ENCODE measurements around the gene TAF15. TPM values are rescaled to one million over a fixed set of nuclear protein-coding genes. Genes with fewer than 3 reads are reported as not detected.

TAF15 gene
- total RNA-seq, 2 experiments from 2014 or later, result 114 to 119 TPM

DNA sequence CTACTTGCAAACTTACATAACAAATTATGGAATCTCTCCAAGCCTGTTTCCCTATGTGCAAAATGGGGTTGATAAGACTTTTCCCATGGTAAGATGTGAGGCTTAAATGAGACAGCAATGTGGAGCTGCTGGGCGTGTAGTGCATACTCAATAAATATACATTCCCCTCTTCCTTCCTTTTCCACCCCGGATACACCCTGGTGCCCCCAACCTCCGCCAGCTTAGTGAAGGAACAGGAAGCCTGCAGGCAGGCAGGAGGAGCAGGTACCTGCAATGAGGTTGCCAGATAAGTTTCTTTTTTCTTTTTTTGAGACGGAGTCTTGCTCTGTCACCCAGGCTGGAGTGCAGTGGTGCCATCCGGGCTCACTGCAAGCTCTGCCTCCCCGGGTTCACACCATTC is 33.7 kb upstream of the TAF15 start:
- no peak for TF ChIP-seq CTCF (IDR thresholded peaks at IDR 0.05)
- ATAC-seq (ENCODE audit: poor library complexity) (no peak), DNase-seq (no peak)
- Histone ChIP-seq H3K4me1 (ENCODE audit: insufficient read depth, low read length) (no peaks in the 10 kb centered on the region), H3K4me3 (ENCODE audit: low read length) (no peak overlapping the region), H3K9me3 (ENCODE audit: control insufficient read depth in 1 of 2, insufficient read depth in 1 of 2, low read length in 2 of 2) (no peaks in the 10 kb centered on the region), H3K36me3 (ENCODE audit: insufficient read depth, low read length) (no peaks in the 10 kb centered on the region), H3K27ac (ENCODE audit: low read depth in 1 of 2, low read length in 2 of 2) (no peak overlapping the region), H3K27me3 (ENCODE audit: control insufficient read depth in 1 of 2, insufficient read depth in 2 of 2, low read length in 2 of 2) (peaks cover 0 to 2% of the 10 kb centered on the region in 2 experiments)
- H3K9me3 Mint-ChIP-seq, result no peaks in the 10 kb centered on the region
- ChIA-PET POLR2A (interaction anchor here (1.0 kb wide), 1 partner anchor 11 kb away, joined by 3 read pairs; no protein-coding TSS in a partner anchor), CTCF (interaction anchor here (1.3 kb wide), 1 partner anchor 11 kb away, joined by 6 read pairs; no protein-coding TSS in a partner anchor)
- no peak overlapping the region for H3K27ac Mint-ChIP-seq
- no peaks in the 10 kb centered on the region for H3K4me1 Mint-ChIP-seq (ENCODE audit: low read depth)
- H3K4me3 Mint-ChIP-seq, result no peak overlapping the region
- intact Hi-C loops (cut with DNase I, micrococcal nuclease), result no loop called here
- H3K27me3 Mint-ChIP-seq, result no peaks in the 10 kb centered on the region
- H3K36me3 Mint-ChIP-seq (ENCODE audit: low read depth), result peaks cover 5% of the 10 kb centered on the region

- CTCF ChIA-PET, result interaction anchor here (0.6 kb wide), 1 partner anchor 170 kb away, joined by 3 read pairs; no protein-coding TSS in a partner anchor
- Histone ChIP-seq H3K36me3 (ENCODE audit: insufficient read depth, low read length) (no peaks in the 10 kb centered on the region), H3K4me3 (ENCODE audit: low read length) (no peak overlapping the region), H3K4me1 (ENCODE audit: insufficient read depth, low read length) (no peaks in the 10 kb centered on the region), H3K27me3 (ENCODE audit: control insufficient read depth in 1 of 2, insufficient read depth in 2 of 2, low read length in 2 of 2) (no peaks in the 10 kb centered on the region), H3K27ac (ENCODE audit: low read depth in 1 of 2, low read length in 2 of 2) (no peak overlapping the region), H3K9me3 (ENCODE audit: control insufficient read depth in 1 of 2, insufficient read depth in 1 of 2, low read length in 2 of 2) (no peaks in the 10 kb centered on the region)
- no peak for ATAC-seq (ENCODE audit: poor library complexity)
- no peaks in the 10 kb centered on the region for H3K9me3 Mint-ChIP-seq
- no peak for TF ChIP-seq CTCF (IDR thresholded peaks at IDR 0.05)
- no peak overlapping the region for H3K27ac Mint-ChIP-seq
- intact Hi-C loops (cut with DNase I, micrococcal nuclease), result no loop called here
- POLR2A ChIA-PET, result no interaction called here
- no peak for DNase-seq
- no peaks in the 10 kb centered on the region for H3K4me1 Mint-ChIP-seq (ENCODE audit: low read depth)
- H3K4me3 Mint-ChIP-seq, result no peak overlapping the region
- no peaks in the 10 kb centered on the region for H3K27me3 Mint-ChIP-seq
- H3K36me3 Mint-ChIP-seq (ENCODE audit: low read depth), result peaks cover 5% of the 10 kb centered on the region
Measured at GRCh38 chr17:35778641-35779196, 30.6 kb upstream of the TAF15 start.

DNA sequence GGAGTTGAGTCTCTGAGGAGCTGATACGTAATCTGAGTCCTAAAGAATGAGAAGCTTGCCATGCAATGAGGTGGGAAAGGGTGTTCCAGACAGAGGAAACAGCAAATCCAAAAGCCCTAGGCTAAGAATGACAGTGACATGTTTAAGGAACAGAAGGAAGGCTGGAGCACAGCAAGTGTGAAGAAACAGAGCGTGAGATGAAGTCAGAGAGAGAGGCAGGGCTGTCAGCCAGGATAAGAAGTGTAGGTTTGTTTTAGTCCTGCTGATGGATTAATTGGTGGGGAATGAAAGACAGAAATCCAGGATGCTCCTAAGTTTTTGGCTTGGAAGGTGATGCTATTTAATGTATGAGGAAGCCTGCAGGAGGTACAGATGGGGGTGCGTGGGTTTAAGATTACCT is 28.3 kb upstream of the TAF15 start:
- Mint-ChIP-seq H3K27ac (no peak overlapping the region), H3K36me3 (ENCODE audit: low read depth) (peaks cover 5% of the 10 kb centered on the region), H3K4me1 (ENCODE audit: low read depth) (no peaks in the 10 kb centered on the region), H3K9me3 (no peaks in the 10 kb centered on the region), H3K27me3 (no peaks in the 10 kb centered on the region), H3K4me3 (no peak overlapping the region)
- no peak for TF ChIP-seq CTCF (IDR thresholded peaks at IDR 0.05)
- CTCF ChIA-PET, result interaction anchor here (1.5 kb wide), 1 partner anchor 34 kb away, joined by 3 read pairs; no protein-coding TSS in a partner anchor
- DNase-seq (no peak), ATAC-seq (ENCODE audit: poor library complexity) (no peak)
- no peaks in the 10 kb centered on the region for H3K27me3 ChIP-seq (ENCODE audit: control insufficient read depth in 1 of 2, insufficient read depth in 2 of 2, low read length in 2 of 2)
- no peaks in the 10 kb centered on the region for H3K9me3 ChIP-seq (ENCODE audit: control insufficient read depth in 1 of 2, insufficient read depth in 1 of 2, low read length in 2 of 2)
- H3K4me1 ChIP-seq (ENCODE audit: insufficient read depth, low read length), result no peaks in the 10 kb centered on the region
- no peak overlapping the region for H3K27ac ChIP-seq (ENCODE audit: low read depth in 1 of 2, low read length in 2 of 2)
- no peaks in the 10 kb centered on the region for H3K36me3 ChIP-seq (ENCODE audit: insufficient read depth, low read length)
- intact Hi-C loops (cut with DNase I, micrococcal nuclease), result no loop called here
- H3K4me3 ChIP-seq (ENCODE audit: low read length), result no peak overlapping the region
- POLR2A ChIA-PET, result interaction anchor here (0.8 kb wide), 1 partner anchor 36 kb away, joined by 3 read pairs; no protein-coding TSS in a partner anchor
